HepG2 (cell line): Measurements from ENCODE around the gene SRXN1. TPM values are rescaled to one million over a fixed set of nuclear protein-coding genes. Genes with fewer than 3 reads are reported as not detected.

Source experiments
- ESRRA ChIP-seq: sonication (generic); formaldehyde crosslinking; IDR thresholded peaks from 2 replicates; pipeline ENCODE4 v1.5.1; 2020; ENCODE audit warnings: mild to moderate bottlenecking, low read depth, missing genetic modification reagents
- KLF11 ChIP-seq: IDR thresholded peaks from 2 replicates; pipeline ENCODE4 v1.6.1; 2016; ENCODE audit warnings: missing compliant biosample characterization
- MAFF ChIP-seq: IDR thresholded peaks from 2 replicates; pipeline ENCODE4 v1.6.1; 2011; ENCODE audit warnings: low read depth, low read length, improper control_type of control experiment
- MIER3 ChIP-seq: IDR thresholded peaks from 2 replicates; pipeline ENCODE4 v1.6.1; 2016; ENCODE audit warnings: missing compliant biosample characterization, borderline replicate concordance
- MXD4 ChIP-seq: IDR thresholded peaks from 2 replicates; pipeline ENCODE4 v1.6.1; 2016; ENCODE audit warnings: mild to moderate bottlenecking, missing biosample characterization, missing genetic modification reagents
- MYC ChIP-seq: sonication (generic); formaldehyde crosslinking; IDR thresholded peaks from 2 replicates; pipeline ENCODE4 v1.9.0; 2021; ENCODE audit warnings: missing genetic modification reagents, borderline replicate concordance
- NR2C2 ChIP-seq: sonication (generic); formaldehyde crosslinking; IDR thresholded peaks from 2 replicates; pipeline ENCODE4 v1.4.0; 2020; ENCODE audit warnings: missing genetic modification reagents, mild to moderate bottlenecking, moderate library complexity, borderline replicate concordance
- SP5 ChIP-seq: IDR thresholded peaks from 2 replicates; pipeline ENCODE4 v1.6.1; 2016; ENCODE audit warnings: low read depth, borderline replicate concordance
- TFDP2 ChIP-seq: sonication (generic); formaldehyde crosslinking; IDR thresholded peaks from 2 replicates; pipeline ENCODE4 v1.4.0; 2020; ENCODE audit warnings: missing genetic modification reagents
- ZFP91 ChIP-seq: sonication (generic); formaldehyde crosslinking; IDR thresholded peaks from 2 replicates; pipeline ENCODE4 v1.9.0; 2022; ENCODE audit warnings: missing genetic modification reagents, mild to moderate bottlenecking, borderline replicate concordance
- ZNF225 ChIP-seq: sonication (generic); formaldehyde crosslinking; IDR thresholded peaks from 2 replicates; pipeline ENCODE4 v1.4.0; 2020; ENCODE audit warnings: mild to moderate bottlenecking, missing genetic modification reagents
- ZNF318 ChIP-seq: sonication (generic); formaldehyde crosslinking; IDR thresholded peaks from 2 replicates; pipeline ENCODE4 v1.4.0; 2020; ENCODE audit warnings: mild to moderate bottlenecking, missing genetic modification reagents
- ZNF703 ChIP-seq: sonication (generic); formaldehyde crosslinking; IDR thresholded peaks from 2 replicates; pipeline ENCODE4 v1.5.1; 2020; ENCODE audit warnings: missing genetic modification reagents, mild to moderate bottlenecking, moderate library complexity, borderline replicate concordance
- ZNF766 ChIP-seq: sonication (generic); formaldehyde crosslinking; IDR thresholded peaks from 2 replicates; pipeline ENCODE4 v1.5.0; 2020; ENCODE audit warnings: missing genetic modification reagents, borderline replicate concordance
- ZSCAN21 ChIP-seq: sonication (generic); formaldehyde crosslinking; IDR thresholded peaks from 2 replicates; pipeline ENCODE4 v1.8.0; 2022; ENCODE audit warnings: mild to moderate bottlenecking, missing genetic modification reagents, moderate library complexity, borderline replicate concordance
- polyA plus RNA-seq, 8 experiments: library from polyadenylated mRNA; depleted of rRNA in 3 of 8; stranded (reverse) in 7 of 8; unstranded in 1 of 8; fragments of >200 nt; fragmentation: Illumina TruSeq in 4 of 8; extraction: Trizol in 4 of 8; gene quantifications; 2 replicates each; pipeline versions ENCODE4 v1.2.1 to v1.2.3, GENCODE V29; 2011 to 2016; ENCODE audit warnings: low read depth in 4 of 8, missing spikeins in 1 of 8, mixed read lengths in 1 of 8; ENCODE audit not compliant: insufficient read depth in 1 of 8
- total RNA-seq, 5 experiments: library from RNA; depleted of rRNA; stranded (reverse); fragments of >200 nt; fragmentation: Illumina TruSeq; extraction: Trizol; gene quantifications; 2 replicates each; pipeline ENCODE4 v1.2.3, GENCODE V29; 2016; ENCODE audit warnings: low read depth in 1 of 5
- TF ChIP-seq, protein P1 (sequence below): sonication (generic); formaldehyde crosslinking; IDR thresholded peaks from 2 replicates; pipeline ENCODE4 v1.5.0; 2020; ENCODE audit warnings: missing genetic modification reagents, mild to moderate bottlenecking, borderline replicate concordance

SRXN1 gene
- total and polyA plus RNA-seq, 2 of the 13 experiments (the other 11 are each of a cell fraction or from before 2014, with no cell fraction given), result 29.9 to 87.7 TPM

DNA sequence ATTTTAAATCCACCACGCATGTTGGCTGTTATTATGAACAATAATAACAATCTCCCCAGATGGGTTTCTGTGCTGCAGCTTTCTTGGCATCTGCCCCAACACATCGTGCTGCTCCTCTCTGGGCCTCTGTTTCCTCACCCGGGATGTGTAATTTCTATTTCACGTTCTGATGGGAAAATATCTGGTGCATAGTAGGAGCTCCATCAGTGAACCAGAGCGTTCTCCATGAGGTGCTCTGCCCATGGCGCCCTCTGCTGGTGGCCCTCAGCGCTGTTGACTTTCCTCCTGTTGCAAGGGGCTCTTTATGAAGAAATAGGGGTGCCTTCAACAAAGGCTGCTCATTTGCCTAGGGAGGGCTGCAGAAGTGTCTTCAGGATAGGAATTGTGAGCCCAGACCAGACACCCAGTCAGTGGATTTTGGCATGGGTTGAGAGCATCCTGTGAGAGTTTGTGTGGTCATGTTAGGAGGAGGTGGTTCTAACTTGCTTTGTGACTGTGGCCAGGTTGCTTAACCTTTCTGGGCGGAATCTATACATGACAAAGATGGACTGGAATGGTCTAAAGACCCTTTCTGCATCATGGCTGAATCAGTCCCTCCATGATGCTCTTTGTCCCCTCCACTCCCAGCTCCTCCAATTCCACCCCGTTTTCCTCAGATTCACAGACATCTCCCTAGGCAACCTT lies 14.5 kb upstream of the SRXN1 start (continued):
- TF ChIP-seq ZNF318 (CRISPR knock-in tag) (peak; percentile 58; the same call in 1 of the 2 replicates), TFDP2 (CRISPR knock-in tag) (no peak), MAFF (no peak), ZNF225 (CRISPR knock-in tag) (no peak), ZSCAN21 (CRISPR knock-in tag) (no peak), ZNF766 (no peak), ZNF703 (CRISPR knock-in tag) (no peak), ESRRA (CRISPR knock-in tag) (no peak), ZFP91 (CRISPR knock-in tag) (no peak), MIER3 (no peak), SP5 (CRISPR knock-in tag) (0 out of 2 replicates have a peak, but pooled peaks have one; percentile 15), MXD4 (CRISPR knock-in tag) (no peak), NR2C2 (CRISPR knock-in tag) (no peak), KLF11 (CRISPR knock-in tag) (no peak), MYC (CRISPR knock-in tag) (no peak)
- TF ChIP-seq, protein P1, sequence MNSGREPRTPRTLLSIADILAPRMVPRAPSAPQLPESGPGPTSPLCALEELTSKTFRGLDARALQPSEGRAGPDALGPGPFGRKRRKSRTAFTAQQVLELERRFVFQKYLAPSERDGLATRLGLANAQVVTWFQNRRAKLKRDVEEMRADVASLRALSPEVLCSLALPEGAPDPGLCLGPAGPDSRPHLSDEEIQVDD (CRISPR knock-in tag), result no peak
